Neural cell (in vitro differentiated cells): ENCODE data around the gene INPP5D. TPM values are rescaled to one million over a fixed set of nuclear protein-coding genes. Genes with fewer than 3 reads are reported as not detected.

Experiments used
- H2AFZ ChIP-seq: fragments of 200-600, 300-800 bp; sonication (generic), shearing (Covaris generic); 2 replicates; pipeline ENCODE4 v1.6.0; 2014; ENCODE audit warnings: low read depth, mild to moderate bottlenecking, antibody characterized with exemption, low read length, moderate library complexity
- H3F3A ChIP-seq: fragments of 200-600 bp; shearing (Covaris generic); 2 replicates; pipeline ENCODE4 v1.6.1; 2016; ENCODE audit warnings: mild to moderate bottlenecking, moderate library complexity, mixed read lengths, antibody characterized with exemption, low read length; ENCODE audit not compliant: insufficient read depth, poor library complexity, severe bottlenecking
- H3K27ac ChIP-seq: fragments of 200-600, 300-800 bp; sonication (generic), shearing (Covaris generic); 2 replicates; pipeline ENCODE4 v1.5.1; 2014; ENCODE audit warnings: mild to moderate bottlenecking, low read length, moderate library complexity
- H3K27me3 ChIP-seq: fragments of 300-800, 200-600 bp; sonication (generic), shearing (Covaris generic); 2 replicates; pipeline ENCODE4 v1.6.0; 2014; ENCODE audit warnings: mild to moderate bottlenecking, low read depth, low read length, moderate library complexity; ENCODE audit not compliant: insufficient read depth
- H3K36me3 ChIP-seq: fragments of 300-800, 200-600 bp; sonication (generic), shearing (Covaris generic); 2 replicates; pipeline ENCODE4 v1.5.1; 2014; ENCODE audit warnings: mild to moderate bottlenecking, antibody characterized with exemption, low read length, moderate library complexity; ENCODE audit not compliant: insufficient read depth
- H3K4me2 ChIP-seq: fragments of 300-800, 200-600 bp; sonication (generic), shearing (Covaris generic); 2 replicates; pipeline ENCODE4 v1.6.0; 2014; ENCODE audit warnings: mild to moderate bottlenecking, low read length
- H3K4me3 ChIP-seq: fragments of 300-800, 200-600 bp; sonication (generic), shearing (Covaris generic); 2 replicates; pipeline ENCODE4 v1.5.1; 2014; ENCODE audit warnings: mild to moderate bottlenecking, low read length, moderate library complexity
- H3K79me2 ChIP-seq: fragments of 200-600 bp; shearing (Covaris generic); replicated peaks from 2 replicates; pipeline ENCODE4 v1.6.0; 2014; ENCODE audit warnings: mild to moderate bottlenecking, low read length, moderate library complexity; ENCODE audit not compliant: insufficient read depth
- H3K9ac ChIP-seq: fragments of 300-800, 200-600 bp; sonication (generic), shearing (Covaris generic); 2 replicates; pipeline ENCODE4 v1.6.1; 2016; ENCODE audit warnings: mild to moderate bottlenecking, low read length, mixed read lengths
- H3K9me2 ChIP-seq: fragments of 200-600 bp; shearing (Covaris generic); 2 replicates; pipeline ENCODE4 v1.6.1; 2016; ENCODE audit warnings: mild to moderate bottlenecking, low read length, mixed read lengths; ENCODE audit not compliant: insufficient read depth
- H3K9me3 ChIP-seq: fragments of 200-600, 300-800 bp; sonication (generic), shearing (Covaris generic); 2 replicates; pipeline ENCODE4 v1.6.1; 2016; ENCODE audit warnings: mild to moderate bottlenecking, mixed run types, low read length, moderate library complexity, mixed read lengths
- H4K20me1 ChIP-seq: fragments of 200-600 bp; shearing (Covaris generic); 2 replicates; pipeline ENCODE4 v1.6.1; 2016; ENCODE audit warnings: mild to moderate bottlenecking, mixed run types; ENCODE audit not compliant: insufficient read depth
- CTCF ChIP-seq: fragments of 450-650 bp; IDR thresholded peaks from 2 replicates; pipeline ENCODE4 v1.5.1; 2014; ENCODE audit warnings: antibody characterized with exemption, mild to moderate bottlenecking, moderate library complexity; ENCODE audit not compliant: poor library complexity, severe bottlenecking
- EP300 ChIP-seq: fragments of 450-650 bp; conservative IDR thresholded peaks from 2 replicates; pipeline ENCODE4 v1.6.1; 2014; ENCODE audit warnings: antibody characterized with exemption, mild to moderate bottlenecking, moderate library complexity; ENCODE audit not compliant: poor library complexity, severe bottlenecking
- EZH2 ChIP-seq: fragments of 200-600, 300-800 bp; shearing (Covaris generic), sonication (generic); IDR thresholded peaks from 2 replicates; pipeline ENCODE4 v1.6.1; 2014; ENCODE audit warnings: antibody characterized with exemption, low read length, borderline replicate concordance, mild to moderate bottlenecking; ENCODE audit not compliant: insufficient read depth, poor library complexity, severe bottlenecking
- MXI1 ChIP-seq: fragments of 450-650 bp; conservative IDR thresholded peaks from 2 replicates; pipeline ENCODE4 v1.6.1; 2014; ENCODE audit warnings: antibody characterized with exemption, mild to moderate bottlenecking; ENCODE audit not compliant: poor library complexity, severe bottlenecking
- POLR2AphosphoS5 ChIP-seq: IDR thresholded peaks from 2 replicates; pipeline ENCODE4 v1.6.1; 2012
- RAD21 ChIP-seq: fragments of 450-650 bp; conservative IDR thresholded peaks from 2 replicates; pipeline ENCODE4 v1.6.1; 2014; ENCODE audit warnings: antibody characterized with exemption, mild to moderate bottlenecking, moderate library complexity
- SMC3 ChIP-seq: fragments of 450-650 bp; conservative IDR thresholded peaks from 2 replicates; pipeline ENCODE4 v1.6.1; 2014; ENCODE audit warnings: antibody characterized with exemption, mild to moderate bottlenecking, moderate library complexity; ENCODE audit not compliant: poor library complexity
- TAF1 ChIP-seq: IDR thresholded peaks from 2 replicates; pipeline ENCODE4 v1.6.1; 2012; ENCODE audit warnings: low read depth
- polyA plus RNA-seq: library from polyadenylated mRNA; depleted of rRNA; stranded (reverse); fragments of >200 nt; gene quantifications from 2 replicates; pipeline ENCODE4 v1.2.3, GENCODE V29; 2014
- TF ChIP-seq, protein P1 (sequence below): IDR thresholded peaks from 2 replicates; pipeline ENCODE4 v1.6.1; 2012; ENCODE audit warnings: borderline replicate concordance

INPP5D gene
- polyA plus RNA-seq, 1 donor from 2014 or later = not detected

DNA sequence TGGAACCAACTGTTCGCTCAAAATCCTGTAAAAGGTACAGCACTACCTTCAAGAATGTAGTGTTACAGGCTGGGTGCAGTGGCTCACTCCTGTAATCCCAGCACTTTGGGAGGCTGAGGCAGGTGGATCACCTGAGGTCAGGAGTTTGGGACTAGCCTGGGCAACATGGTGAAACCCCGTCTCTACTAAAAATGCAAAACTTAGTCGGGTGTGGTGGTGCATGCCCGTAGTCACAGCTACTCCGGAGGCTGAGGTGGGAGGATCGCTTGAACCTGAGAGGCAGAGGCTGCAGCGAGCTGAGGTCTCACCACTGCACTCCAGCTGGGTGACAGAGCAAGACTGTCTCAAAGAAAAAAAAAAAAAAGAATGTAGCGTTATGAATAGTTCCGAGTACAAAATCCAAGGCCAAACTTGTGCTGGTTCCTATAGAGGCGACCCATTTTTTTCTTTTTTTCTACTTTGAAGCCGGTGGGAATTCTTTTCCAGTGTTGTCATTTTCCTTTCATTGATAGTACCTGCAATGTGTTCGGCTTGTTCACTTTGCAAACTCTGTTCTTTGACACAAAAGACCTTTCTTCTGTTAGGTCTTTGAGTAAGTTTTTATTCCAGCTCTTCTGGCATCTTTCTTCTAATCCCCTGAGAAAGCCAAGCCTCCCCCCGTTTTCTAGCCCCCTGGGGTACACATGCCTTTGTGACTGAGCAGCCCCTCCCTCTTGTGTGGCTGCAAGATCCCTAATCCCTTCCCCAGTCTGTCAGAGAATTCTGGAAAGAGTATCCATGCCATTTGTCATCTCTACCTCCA, 25.1 kb downstream of the INPP5D start:
- Histone ChIP-seq H3K9ac (no peak overlapping the region), H3K4me2 (no peak overlapping the region), H4K20me1 (no peaks in the 10 kb centered on the region), H3K27me3 (no peaks in the 10 kb centered on the region), H3F3A (no peaks in the 10 kb centered on the region), H3K4me3 (no peak overlapping the region), H3K36me3 (no peaks in the 10 kb centered on the region), H3K9me2 (no peaks in the 10 kb centered on the region), H3K79me2 (no peaks in the 10 kb centered on the region), H3K27ac (no peak overlapping the region), H3K9me3 (no peaks in the 10 kb centered on the region), H2AFZ (no peak overlapping the region)
- TF ChIP-seq TAF1 (no peak), CTCF (no peak), POLR2AphosphoS5 (no peak), EP300 (no peak), MXI1 (no peak), RAD21 (no peak)
- TF ChIP-seq, protein P1, sequence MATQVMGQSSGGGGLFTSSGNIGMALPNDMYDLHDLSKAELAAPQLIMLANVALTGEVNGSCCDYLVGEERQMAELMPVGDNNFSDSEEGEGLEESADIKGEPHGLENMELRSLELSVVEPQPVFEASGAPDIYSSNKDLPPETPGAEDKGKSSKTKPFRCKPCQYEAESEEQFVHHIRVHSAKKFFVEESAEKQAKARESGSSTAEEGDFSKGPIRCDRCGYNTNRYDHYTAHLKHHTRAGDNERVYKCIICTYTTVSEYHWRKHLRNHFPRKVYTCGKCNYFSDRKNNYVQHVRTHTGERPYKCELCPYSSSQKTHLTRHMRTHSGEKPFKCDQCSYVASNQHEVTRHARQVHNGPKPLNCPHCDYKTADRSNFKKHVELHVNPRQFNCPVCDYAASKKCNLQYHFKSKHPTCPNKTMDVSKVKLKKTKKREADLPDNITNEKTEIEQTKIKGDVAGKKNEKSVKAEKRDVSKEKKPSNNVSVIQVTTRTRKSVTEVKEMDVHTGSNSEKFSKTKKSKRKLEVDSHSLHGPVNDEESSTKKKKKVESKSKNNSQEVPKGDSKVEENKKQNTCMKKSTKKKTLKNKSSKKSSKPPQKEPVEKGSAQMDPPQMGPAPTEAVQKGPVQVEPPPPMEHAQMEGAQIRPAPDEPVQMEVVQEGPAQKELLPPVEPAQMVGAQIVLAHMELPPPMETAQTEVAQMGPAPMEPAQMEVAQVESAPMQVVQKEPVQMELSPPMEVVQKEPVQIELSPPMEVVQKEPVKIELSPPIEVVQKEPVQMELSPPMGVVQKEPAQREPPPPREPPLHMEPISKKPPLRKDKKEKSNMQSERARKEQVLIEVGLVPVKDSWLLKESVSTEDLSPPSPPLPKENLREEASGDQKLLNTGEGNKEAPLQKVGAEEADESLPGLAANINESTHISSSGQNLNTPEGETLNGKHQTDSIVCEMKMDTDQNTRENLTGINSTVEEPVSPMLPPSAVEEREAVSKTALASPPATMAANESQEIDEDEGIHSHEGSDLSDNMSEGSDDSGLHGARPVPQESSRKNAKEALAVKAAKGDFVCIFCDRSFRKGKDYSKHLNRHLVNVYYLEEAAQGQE = no peak

GRCh38 chr2:233085839-233086150, 25.7 kb downstream of the INPP5D start:
- no peaks in the 10 kb centered on the region for H3K9me2 ChIP-seq
- TF ChIP-seq, protein P1 = no peak
- no peak for TF ChIP-seq SMC3
- TF ChIP-seq POLR2AphosphoS5 = no peak
- no peak for TF ChIP-seq EP300
- no peak for TF ChIP-seq EZH2
- no peak for TF ChIP-seq CTCF
- no peak for TF ChIP-seq MXI1
- no peak for TF ChIP-seq TAF1
- no peak for TF ChIP-seq RAD21
- no peaks in the 10 kb centered on the region for H3K27me3 ChIP-seq
- H4K20me1 ChIP-seq = no peaks in the 10 kb centered on the region
- H3K79me2 ChIP-seq = no peaks in the 10 kb centered on the region
- no peak overlapping the region for H3K4me2 ChIP-seq
- no peak overlapping the region for H2AFZ ChIP-seq
- H3K9ac ChIP-seq = no peak overlapping the region
- no peak overlapping the region for H3K4me3 ChIP-seq
- no peaks in the 10 kb centered on the region for H3K36me3 ChIP-seq
- H3K9me3 ChIP-seq = no peaks in the 10 kb centered on the region
- H3F3A ChIP-seq = no peaks in the 10 kb centered on the region
- no peak overlapping the region for H3K27ac ChIP-seq
